Panc1 (cell line): ENCODE data around the gene BAZ2B. TPM values are rescaled to one million over a fixed set of nuclear protein-coding genes. Genes with fewer than 3 reads are reported as not detected.

Source experiments
- ATAC-seq: fragments of 200-7000 bp; cut with Tn5 transposase; 2 replicates; pipeline ENCODE4 v1.9.1; 2020; ENCODE audit warnings: mild to moderate bottlenecking, moderate library complexity
- BruUV-seq: library from RNA; stranded (reverse); fragments of 400-500 nt; replicated peaks from 2 replicates; lab custom pipeline; 2021; lab: Mats Ljungman, UMichigan
- CTCF ChIA-PET: fragments of 300-600 bp; sonication (Branson Sonifier 250); formaldehyde crosslinking; loops from one replicate; lab custom pipeline; 2022; ENCODE audit warnings: antibody characterized with exemption; lab: Charles Lee
- POLR2A ChIA-PET: fragments of 300-600 bp; sonication (Branson Sonifier 250); formaldehyde crosslinking; loops from one replicate; lab custom pipeline; 2022; ENCODE audit warnings: antibody characterized with exemption; lab: Charles Lee
- DNase-seq: peaks from one replicate; pipeline ENCODE4 v3.0.0-alpha.2; 2010; ENCODE audit warnings: low read depth, low spot score
- H3K27ac ChIP-seq: 2 replicates; pipeline ENCODE4 v1.5.1; 2011; ENCODE audit warnings: mild to moderate bottlenecking, low read length, inconsistent platforms
- H3K27me3 ChIP-seq: fragments of 200-500 bp; sonication (Bioruptor generic); 2 replicates; pipeline ENCODE4 v1.6.0; 2014; ENCODE audit warnings: low read length, inconsistent platforms; ENCODE audit not compliant: control insufficient read depth, insufficient read depth
- H3K36me3 ChIP-seq: fragments of 200-500 bp; sonication (Bioruptor generic); 2 replicates; pipeline ENCODE4 v1.5.1; 2014; ENCODE audit warnings: inconsistent platforms, mild to moderate bottlenecking, low read length, moderate library complexity; ENCODE audit not compliant: control insufficient read depth, insufficient read depth
- H3K4me1 ChIP-seq: 2 replicates; pipeline ENCODE4 v1.5.1; 2011; ENCODE audit warnings: inconsistent platforms, mild to moderate bottlenecking, low read length, moderate library complexity; ENCODE audit not compliant: control insufficient read depth, insufficient read depth
- H3K4me3 ChIP-seq, 2 experiments: 2 replicates each; pipeline ENCODE4 v1.5.1; 2011 to 2012; ENCODE audit warnings: low read depth in 2 of 2, low read length in 2 of 2, mild to moderate bottlenecking in 2 of 2, inconsistent platforms in 1 of 2, moderate library complexity in 1 of 2
- H3K9me3 ChIP-seq: fragments of 200-500 bp; sonication (Bioruptor generic); 2 replicates; pipeline ENCODE4 v1.5.1; 2014; ENCODE audit warnings: low read depth, mild to moderate bottlenecking, inconsistent platforms, low read length, moderate library complexity; ENCODE audit not compliant: control insufficient read depth, insufficient read depth
- POLR2AphosphoS5 ChIP-seq: IDR thresholded peaks from 2 replicates; pipeline ENCODE4 v1.6.1; 2012; ENCODE audit warnings: mild to moderate bottlenecking, low read depth, low read length, moderate library complexity
- SIN3A ChIP-seq: IDR thresholded peaks from 2 replicates; pipeline ENCODE4 v1.6.1; 2012; ENCODE audit warnings: low read depth, mild to moderate bottlenecking, low read length, moderate library complexity, borderline replicate concordance; ENCODE audit not compliant: insufficient read depth
- TCF7L2 ChIP-seq: IDR thresholded peaks from 2 replicates; pipeline ENCODE4 v1.6.1; 2011; ENCODE audit warnings: mild to moderate bottlenecking, low read depth, low read length, inconsistent platforms
- in situ Hi-C: cut with HindIII; loops from 2 replicates; pipeline ENCODE4 v1.10.0; 2016; ENCODE audit warnings: low sequenced_read_pairs, low pct_unique_long_range_greater_than_20kb
- intact Hi-C: fragments of 100-400 bp; cut with micrococcal nuclease; formaldehyde crosslinking; loops from one replicate; pipeline ENCODE4 v1.10.0; 2022; ENCODE audit not compliant: unreplicated experiment
- total RNA-seq: library from RNA; stranded (reverse); gene quantifications from one replicate; pipeline ENCODE4 v1.2.1, GENCODE V29; 2021; ENCODE audit not compliant: unreplicated experiment
- TF ChIP-seq, protein P1 (sequence below): fragments of 450-650 bp; IDR thresholded peaks from 2 replicates; pipeline ENCODE4 v1.5.1; 2017; ENCODE audit warnings: mild to moderate bottlenecking
- TF ChIP-seq, protein P2 (sequence below), 2 experiments: IDR thresholded peaks; 2 replicates each; pipeline ENCODE4 v1.6.1; 2011 to 2012; ENCODE audit warnings: low read depth in 2 of 2, control low read depth in 1 of 2, low read length in 1 of 2, mild to moderate bottlenecking in 1 of 2, moderate library complexity in 1 of 2; ENCODE audit not compliant: insufficient read depth in 1 of 2

The BAZ2B gene
- total RNA-seq, 1 experiment from 2014 or later, result 38.6 TPM

DNA sequence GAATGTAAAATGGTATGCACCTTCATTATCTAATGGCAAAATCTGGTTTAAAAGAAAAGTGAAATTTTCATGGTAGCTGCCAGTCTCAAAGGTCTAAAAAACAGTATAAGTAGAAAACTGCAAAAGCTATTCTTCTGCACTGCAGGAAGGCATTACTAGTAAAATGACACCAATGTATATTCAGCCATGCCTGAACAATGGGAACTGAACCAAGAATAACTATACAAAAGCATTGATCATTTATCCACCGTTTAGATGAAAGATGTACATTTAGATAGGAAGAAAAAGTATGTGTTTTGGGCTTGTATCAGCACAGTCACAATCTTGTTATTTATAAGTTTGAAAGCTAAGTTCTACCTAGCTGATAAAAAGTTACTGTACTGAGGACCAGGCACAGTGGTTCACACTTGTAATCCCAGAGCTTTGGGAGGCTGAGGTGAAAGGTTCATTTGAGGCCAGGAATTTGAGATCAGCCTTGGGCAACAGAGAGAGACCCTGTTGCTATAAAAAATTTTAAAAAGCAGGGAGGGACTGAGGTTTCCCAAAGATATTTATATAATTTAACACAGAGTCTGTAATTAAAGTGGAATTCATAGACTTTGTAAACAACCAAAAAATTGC lies 166.7 kb downstream of the BAZ2B start:
- Histone ChIP-seq H3K4me3 (no peak overlapping the region), H3K36me3 (no peaks in the 10 kb centered on the region; the same call in 1 of the 2 replicates), H3K27me3 (no peaks in the 10 kb centered on the region), H3K9me3 (no peaks in the 10 kb centered on the region), H3K27ac (no peak overlapping the region), H3K4me1 (no peaks in the 10 kb centered on the region)
- no TSS peak for BruUV-seq
- ChIA-PET CTCF (no interaction called here), POLR2A (interaction anchor here (0.7 kb wide), 1 partner anchor 7 kb away, joined by 6 read pairs; no protein-coding TSS in a partner anchor)
- DNase-seq (no peak), ATAC-seq (no peak)
- TF ChIP-seq, protein P1, sequence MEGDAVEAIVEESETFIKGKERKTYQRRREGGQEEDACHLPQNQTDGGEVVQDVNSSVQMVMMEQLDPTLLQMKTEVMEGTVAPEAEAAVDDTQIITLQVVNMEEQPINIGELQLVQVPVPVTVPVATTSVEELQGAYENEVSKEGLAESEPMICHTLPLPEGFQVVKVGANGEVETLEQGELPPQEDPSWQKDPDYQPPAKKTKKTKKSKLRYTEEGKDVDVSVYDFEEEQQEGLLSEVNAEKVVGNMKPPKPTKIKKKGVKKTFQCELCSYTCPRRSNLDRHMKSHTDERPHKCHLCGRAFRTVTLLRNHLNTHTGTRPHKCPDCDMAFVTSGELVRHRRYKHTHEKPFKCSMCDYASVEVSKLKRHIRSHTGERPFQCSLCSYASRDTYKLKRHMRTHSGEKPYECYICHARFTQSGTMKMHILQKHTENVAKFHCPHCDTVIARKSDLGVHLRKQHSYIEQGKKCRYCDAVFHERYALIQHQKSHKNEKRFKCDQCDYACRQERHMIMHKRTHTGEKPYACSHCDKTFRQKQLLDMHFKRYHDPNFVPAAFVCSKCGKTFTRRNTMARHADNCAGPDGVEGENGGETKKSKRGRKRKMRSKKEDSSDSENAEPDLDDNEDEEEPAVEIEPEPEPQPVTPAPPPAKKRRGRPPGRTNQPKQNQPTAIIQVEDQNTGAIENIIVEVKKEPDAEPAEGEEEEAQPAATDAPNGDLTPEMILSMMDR, result no peak
- TF ChIP-seq POLR2AphosphoS5 (no peak), SIN3A (no peak), TCF7L2 (no peak)
- TF ChIP-seq, protein P2, sequence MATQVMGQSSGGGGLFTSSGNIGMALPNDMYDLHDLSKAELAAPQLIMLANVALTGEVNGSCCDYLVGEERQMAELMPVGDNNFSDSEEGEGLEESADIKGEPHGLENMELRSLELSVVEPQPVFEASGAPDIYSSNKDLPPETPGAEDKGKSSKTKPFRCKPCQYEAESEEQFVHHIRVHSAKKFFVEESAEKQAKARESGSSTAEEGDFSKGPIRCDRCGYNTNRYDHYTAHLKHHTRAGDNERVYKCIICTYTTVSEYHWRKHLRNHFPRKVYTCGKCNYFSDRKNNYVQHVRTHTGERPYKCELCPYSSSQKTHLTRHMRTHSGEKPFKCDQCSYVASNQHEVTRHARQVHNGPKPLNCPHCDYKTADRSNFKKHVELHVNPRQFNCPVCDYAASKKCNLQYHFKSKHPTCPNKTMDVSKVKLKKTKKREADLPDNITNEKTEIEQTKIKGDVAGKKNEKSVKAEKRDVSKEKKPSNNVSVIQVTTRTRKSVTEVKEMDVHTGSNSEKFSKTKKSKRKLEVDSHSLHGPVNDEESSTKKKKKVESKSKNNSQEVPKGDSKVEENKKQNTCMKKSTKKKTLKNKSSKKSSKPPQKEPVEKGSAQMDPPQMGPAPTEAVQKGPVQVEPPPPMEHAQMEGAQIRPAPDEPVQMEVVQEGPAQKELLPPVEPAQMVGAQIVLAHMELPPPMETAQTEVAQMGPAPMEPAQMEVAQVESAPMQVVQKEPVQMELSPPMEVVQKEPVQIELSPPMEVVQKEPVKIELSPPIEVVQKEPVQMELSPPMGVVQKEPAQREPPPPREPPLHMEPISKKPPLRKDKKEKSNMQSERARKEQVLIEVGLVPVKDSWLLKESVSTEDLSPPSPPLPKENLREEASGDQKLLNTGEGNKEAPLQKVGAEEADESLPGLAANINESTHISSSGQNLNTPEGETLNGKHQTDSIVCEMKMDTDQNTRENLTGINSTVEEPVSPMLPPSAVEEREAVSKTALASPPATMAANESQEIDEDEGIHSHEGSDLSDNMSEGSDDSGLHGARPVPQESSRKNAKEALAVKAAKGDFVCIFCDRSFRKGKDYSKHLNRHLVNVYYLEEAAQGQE (IDR thresholded peaks at IDR 0.05; ENCODE audit: insufficient read depth in 1 of 2, low read depth in 2 of 2, low read length in 1 of 2), result no peak
- intact Hi-C loops, result no loop called here
- in situ Hi-C loops, result no loop called here

DNA sequence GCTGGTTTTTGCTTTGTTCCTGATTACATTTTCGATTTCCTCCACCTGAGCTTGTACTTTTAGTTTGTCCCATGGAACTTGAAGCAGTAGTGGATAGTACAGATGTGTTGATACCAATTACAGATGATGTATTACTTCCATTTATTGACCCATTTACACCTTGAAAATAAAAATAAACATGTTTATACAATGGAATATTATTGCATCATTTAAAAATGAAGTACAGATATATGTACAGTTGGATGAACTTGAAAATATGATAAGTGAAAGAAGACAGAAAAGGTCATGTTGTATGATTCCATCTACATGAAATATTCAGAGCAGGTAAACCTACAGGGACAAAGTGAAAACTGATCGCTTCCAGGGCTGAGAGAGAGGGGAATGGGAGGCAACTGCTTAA lies 169.5 kb downstream of the BAZ2B start:
- no peak for TF ChIP-seq TCF7L2
- no peak for TF ChIP-seq SIN3A
- TF ChIP-seq, protein P2 (IDR thresholded peaks at IDR 0.05; ENCODE audit: insufficient read depth in 1 of 2, low read depth in 2 of 2, low read length in 1 of 2), result no peak
- TF ChIP-seq, protein P1, result no peak
- no peak for TF ChIP-seq POLR2AphosphoS5
- intact Hi-C loops (no loop called here), in situ Hi-C loops (no loop called here)
- CTCF ChIA-PET, result no interaction called here
- Histone ChIP-seq H3K4me1 (no peaks in the 10 kb centered on the region), H3K27me3 (no peaks in the 10 kb centered on the region), H3K27ac (no peak overlapping the region), H3K36me3 (no peaks in the 10 kb centered on the region; the same call in 1 of the 2 replicates), H3K9me3 (no peaks in the 10 kb centered on the region), H3K4me3 (no peak overlapping the region)
- ATAC-seq (no peak), DNase-seq (no peak)
- POLR2A ChIA-PET, result interaction anchor here (0.7 kb wide), 1 partner anchor 59 kb away, joined by 3 read pairs; no protein-coding TSS in a partner anchor
- BruUV-seq, result no TSS peak
